Measurements from ENCODE around the gene EIF5A.

EIF5A gene

GRCh38 chr17:7356756-7357155, 49.3 kb downstream of the EIF5A start:
- peak; percentile 53 for DNase-seq (ENCODE audit: low spot score)

DNA sequence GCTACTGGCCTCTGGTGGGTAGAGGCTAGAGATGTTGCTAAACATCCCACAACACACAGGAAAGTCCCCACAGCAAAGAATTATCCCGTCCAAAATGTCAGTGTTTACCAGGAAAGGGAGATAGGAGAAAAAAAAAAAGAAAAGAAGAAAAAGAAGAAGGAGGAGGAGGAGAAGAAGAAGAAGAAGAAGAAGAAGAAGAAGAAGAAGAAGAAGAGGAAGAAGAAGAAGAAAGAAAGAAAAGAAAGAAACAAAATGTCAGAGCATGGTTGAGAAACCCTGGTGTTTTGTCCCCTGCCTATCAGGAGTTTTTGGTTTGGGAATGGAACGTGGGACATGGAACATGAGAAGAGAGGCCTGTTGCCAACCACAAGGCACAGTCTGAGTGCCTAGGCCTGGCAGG, 50.0 kb downstream of the EIF5A start:
- no peak for DNase-seq (ENCODE audit: low spot score)

DNA sequence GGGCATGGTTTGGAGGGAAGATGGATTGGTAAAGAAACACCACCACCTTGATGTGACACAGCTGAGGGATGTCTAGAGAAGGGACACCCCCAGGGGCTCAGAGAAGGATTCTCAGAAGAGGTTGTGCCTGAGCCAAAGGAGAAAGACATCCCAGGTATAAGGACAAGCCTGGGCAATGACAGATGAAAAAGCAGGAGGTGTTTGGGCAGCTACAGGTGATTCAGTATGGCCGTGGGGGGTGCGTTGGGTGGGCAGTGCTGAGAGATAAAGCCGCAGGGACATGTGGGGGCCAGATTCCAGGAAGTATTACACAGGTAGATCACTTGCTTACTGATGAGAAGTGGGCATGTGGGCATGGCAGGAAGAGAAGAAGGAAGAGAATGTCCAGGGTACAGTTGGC, 54.5 kb downstream of the EIF5A start:
- no peak for DNase-seq (ENCODE audit: low spot score)

Data from putamen (tissue), 1 donor.